Fibroblast of villous mesenchyme (primary cell): ENCODE data around the gene TNFRSF25. TPM values are rescaled to one million over a fixed set of nuclear protein-coding genes. Genes with fewer than 3 reads are reported as not detected.

Experiments used
- DNase-seq: peaks from one replicate; pipeline ENCODE4 v3.0.0-alpha.2; 2010; ENCODE audit warnings: low read depth
- H3K4me3 ChIP-seq: 2 replicates; pipeline ENCODE4 v1.5.1; 2011; ENCODE audit warnings: low read depth, mild to moderate bottlenecking, low read length
- total RNA-seq: library from RNA; depleted of rRNA; stranded (reverse); fragments of >200 nt; gene quantifications from 2 replicates; pipeline ENCODE4 v1.2.3, GENCODE V29; 2012
- TF ChIP-seq, protein P1 (sequence below): IDR thresholded peaks from 2 replicates; pipeline ENCODE4 v1.5.1; 2012; ENCODE audit warnings: low read depth, mild to moderate bottlenecking, low read length; ENCODE audit not compliant: insufficient read depth

The TNFRSF25 gene
- total RNA-seq, 1 donor = 3.9 TPM

- no peak overlapping the region for H3K4me3 ChIP-seq
- no peak for DNase-seq
- TF ChIP-seq, protein P1, sequence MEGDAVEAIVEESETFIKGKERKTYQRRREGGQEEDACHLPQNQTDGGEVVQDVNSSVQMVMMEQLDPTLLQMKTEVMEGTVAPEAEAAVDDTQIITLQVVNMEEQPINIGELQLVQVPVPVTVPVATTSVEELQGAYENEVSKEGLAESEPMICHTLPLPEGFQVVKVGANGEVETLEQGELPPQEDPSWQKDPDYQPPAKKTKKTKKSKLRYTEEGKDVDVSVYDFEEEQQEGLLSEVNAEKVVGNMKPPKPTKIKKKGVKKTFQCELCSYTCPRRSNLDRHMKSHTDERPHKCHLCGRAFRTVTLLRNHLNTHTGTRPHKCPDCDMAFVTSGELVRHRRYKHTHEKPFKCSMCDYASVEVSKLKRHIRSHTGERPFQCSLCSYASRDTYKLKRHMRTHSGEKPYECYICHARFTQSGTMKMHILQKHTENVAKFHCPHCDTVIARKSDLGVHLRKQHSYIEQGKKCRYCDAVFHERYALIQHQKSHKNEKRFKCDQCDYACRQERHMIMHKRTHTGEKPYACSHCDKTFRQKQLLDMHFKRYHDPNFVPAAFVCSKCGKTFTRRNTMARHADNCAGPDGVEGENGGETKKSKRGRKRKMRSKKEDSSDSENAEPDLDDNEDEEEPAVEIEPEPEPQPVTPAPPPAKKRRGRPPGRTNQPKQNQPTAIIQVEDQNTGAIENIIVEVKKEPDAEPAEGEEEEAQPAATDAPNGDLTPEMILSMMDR = no peak
These were observed 22.8 kb upstream of the TNFRSF25 start for GRCh38 chr1:6488602-6489382.

- TF ChIP-seq, protein P1 = no peak
- DNase-seq = no peak
- no peak overlapping the region for H3K4me3 ChIP-seq
These were observed 22.0 kb upstream of the TNFRSF25 start for GRCh38 chr1:6487804-6488484.

- peak; percentile 73 for DNase-seq
- TF ChIP-seq, protein P1 = peak; percentile 86
- no peak overlapping the region for H3K4me3 ChIP-seq
These were observed 20.5 kb upstream of the TNFRSF25 start for GRCh38 chr1:6486433-6487011.

GRCh38 chr1:6485168-6486101 lies 19.5 kb upstream of the TNFRSF25 start:
- TF ChIP-seq, protein P1 = no peak
- no peak for DNase-seq
- H3K4me3 ChIP-seq = peak overlapping the region; percentile 27

DNA sequence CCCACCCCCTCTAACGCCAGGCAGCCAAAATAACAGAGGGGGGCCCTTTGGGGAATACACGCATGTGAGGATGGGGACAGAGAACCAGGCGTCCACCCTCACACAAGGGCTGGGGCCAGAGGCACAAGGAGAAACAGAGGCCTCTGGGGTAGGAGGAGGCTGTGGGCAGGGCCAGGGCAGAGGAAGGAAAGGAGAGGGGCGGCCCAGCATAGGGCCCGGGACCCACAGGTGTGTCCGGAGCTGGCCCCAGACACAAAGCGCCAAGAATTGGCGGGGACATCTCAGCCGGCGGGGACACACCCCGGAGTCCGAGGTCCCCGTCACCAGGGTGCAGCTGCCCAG lies 18.8 kb upstream of the TNFRSF25 start:
- no peak overlapping the region for H3K4me3 ChIP-seq
- no peak for DNase-seq
- TF ChIP-seq, protein P1 = no peak

DNA sequence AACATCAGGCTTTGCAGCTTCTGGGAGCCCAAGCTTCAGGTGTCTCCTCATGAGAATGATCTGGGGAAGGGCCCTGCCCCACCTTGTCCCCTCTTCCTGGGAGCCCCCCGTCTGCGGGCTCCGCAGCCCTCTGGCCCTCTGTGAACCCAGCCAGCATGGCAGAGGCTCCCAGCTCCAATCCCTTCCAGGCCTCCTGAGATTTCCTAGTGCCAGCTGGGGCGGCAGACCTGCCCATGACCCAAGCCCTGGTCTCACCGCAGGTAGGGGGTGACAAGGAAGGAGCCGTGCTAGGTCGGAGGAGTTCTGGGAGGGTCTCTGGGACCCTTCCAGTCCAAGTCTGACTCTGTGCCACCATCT lies 17.8 kb upstream of the TNFRSF25 start:
- no peak for DNase-seq
- TF ChIP-seq, protein P1 = no peak
- H3K4me3 ChIP-seq = no peak overlapping the region
